Testis (tissue), 2 donors: ENCODE results near the gene ADAMTS14.

Experiments
- POLR2A ChIP-seq: fragments of 450-650 bp; IDR thresholded peaks from one replicate; pipeline ENCODE4 v1.6.1; 2017; ENCODE audit warnings: antibody characterized with exemption, mild to moderate bottlenecking, moderate library complexity
- TF ChIP-seq, protein P1 (sequence below), 3 experiments: fragments of 450-650 bp in 2 of 3; fragments of 200-600 bp in 1 of 3; sonication (generic) in 1 of 3; IDR thresholded peaks; one replicate each; pipeline ENCODE4 v1.5.1; 2016 to 2019; ENCODE audit warnings: antibody characterized with exemption in 3 of 3, mild to moderate bottlenecking in 2 of 3, moderate library complexity in 1 of 3

DNA sequence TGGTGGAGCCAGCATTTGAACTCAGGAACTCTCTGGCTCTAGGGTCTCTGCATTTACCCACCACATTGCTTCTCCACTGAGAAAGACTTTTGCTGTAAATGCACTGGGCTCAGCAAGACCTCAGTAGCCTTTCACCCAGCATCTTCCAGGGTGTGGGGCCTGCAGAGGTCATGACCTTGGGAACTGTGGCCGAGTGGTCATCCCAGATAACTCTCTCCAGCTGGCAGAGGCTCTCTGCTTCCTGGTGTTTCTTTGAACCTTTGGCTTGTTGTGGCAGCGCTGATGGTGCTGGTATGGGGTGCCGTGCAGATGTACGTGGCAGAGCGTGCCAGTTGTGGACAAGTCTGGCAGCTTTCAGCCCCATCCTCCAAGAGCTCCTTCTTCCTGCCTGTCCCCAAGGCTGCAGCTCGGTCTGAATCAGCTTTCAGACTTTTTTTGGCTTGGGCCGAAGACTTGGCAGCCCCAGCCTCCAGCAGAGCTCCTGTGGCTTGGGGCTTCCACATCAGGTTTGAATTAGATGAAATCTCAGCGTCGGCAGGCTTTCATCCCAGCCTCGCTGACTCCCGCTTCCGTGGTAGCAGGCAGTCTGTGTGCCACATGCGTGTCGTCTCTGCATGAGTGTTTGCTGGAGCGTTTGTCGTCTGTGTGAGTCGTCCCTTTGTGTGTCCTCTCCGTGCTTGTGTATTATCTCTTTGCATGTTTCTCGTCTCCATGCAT is 21.5 kb downstream of the ADAMTS14 start:
- TF ChIP-seq, protein P1, sequence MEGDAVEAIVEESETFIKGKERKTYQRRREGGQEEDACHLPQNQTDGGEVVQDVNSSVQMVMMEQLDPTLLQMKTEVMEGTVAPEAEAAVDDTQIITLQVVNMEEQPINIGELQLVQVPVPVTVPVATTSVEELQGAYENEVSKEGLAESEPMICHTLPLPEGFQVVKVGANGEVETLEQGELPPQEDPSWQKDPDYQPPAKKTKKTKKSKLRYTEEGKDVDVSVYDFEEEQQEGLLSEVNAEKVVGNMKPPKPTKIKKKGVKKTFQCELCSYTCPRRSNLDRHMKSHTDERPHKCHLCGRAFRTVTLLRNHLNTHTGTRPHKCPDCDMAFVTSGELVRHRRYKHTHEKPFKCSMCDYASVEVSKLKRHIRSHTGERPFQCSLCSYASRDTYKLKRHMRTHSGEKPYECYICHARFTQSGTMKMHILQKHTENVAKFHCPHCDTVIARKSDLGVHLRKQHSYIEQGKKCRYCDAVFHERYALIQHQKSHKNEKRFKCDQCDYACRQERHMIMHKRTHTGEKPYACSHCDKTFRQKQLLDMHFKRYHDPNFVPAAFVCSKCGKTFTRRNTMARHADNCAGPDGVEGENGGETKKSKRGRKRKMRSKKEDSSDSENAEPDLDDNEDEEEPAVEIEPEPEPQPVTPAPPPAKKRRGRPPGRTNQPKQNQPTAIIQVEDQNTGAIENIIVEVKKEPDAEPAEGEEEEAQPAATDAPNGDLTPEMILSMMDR (IDR thresholded peaks at IDR 0.05): no peak
- no peak for TF ChIP-seq POLR2A
